GM12801 (cell line): ENCODE measurements around the gene DNMT3A.

ENCODE experiments used
- TF ChIP-seq, protein P1 (sequence below): IDR thresholded peaks from one replicate; pipeline ENCODE4 v1.5.1; 2011; ENCODE audit warnings: control low read depth; ENCODE audit not compliant: insufficient read length; ENCODE audit errors: extremely low read depth

The DNMT3A gene

DNA sequence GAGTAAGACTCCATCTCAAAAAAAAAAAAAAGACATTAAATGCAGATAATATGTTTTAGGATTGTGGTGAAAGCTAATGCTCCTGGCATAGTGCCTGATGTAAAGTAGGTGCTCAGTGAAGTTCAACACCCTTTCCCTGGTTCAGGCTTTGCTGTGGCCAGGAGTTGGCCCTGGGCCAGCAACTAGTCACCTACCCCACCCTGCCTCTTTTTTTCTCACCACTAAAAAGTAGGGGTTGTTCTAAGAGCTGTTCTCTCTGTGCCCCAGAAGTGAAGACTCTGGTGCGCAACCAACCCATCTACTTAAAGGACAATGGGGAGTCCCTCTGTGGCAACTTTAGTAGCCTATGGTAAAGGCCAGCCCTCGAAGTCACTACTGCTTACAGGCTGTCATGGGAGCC lies 75.9 kb downstream of the DNMT3A start:
- TF ChIP-seq, protein P1, sequence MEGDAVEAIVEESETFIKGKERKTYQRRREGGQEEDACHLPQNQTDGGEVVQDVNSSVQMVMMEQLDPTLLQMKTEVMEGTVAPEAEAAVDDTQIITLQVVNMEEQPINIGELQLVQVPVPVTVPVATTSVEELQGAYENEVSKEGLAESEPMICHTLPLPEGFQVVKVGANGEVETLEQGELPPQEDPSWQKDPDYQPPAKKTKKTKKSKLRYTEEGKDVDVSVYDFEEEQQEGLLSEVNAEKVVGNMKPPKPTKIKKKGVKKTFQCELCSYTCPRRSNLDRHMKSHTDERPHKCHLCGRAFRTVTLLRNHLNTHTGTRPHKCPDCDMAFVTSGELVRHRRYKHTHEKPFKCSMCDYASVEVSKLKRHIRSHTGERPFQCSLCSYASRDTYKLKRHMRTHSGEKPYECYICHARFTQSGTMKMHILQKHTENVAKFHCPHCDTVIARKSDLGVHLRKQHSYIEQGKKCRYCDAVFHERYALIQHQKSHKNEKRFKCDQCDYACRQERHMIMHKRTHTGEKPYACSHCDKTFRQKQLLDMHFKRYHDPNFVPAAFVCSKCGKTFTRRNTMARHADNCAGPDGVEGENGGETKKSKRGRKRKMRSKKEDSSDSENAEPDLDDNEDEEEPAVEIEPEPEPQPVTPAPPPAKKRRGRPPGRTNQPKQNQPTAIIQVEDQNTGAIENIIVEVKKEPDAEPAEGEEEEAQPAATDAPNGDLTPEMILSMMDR = no peak

DNA sequence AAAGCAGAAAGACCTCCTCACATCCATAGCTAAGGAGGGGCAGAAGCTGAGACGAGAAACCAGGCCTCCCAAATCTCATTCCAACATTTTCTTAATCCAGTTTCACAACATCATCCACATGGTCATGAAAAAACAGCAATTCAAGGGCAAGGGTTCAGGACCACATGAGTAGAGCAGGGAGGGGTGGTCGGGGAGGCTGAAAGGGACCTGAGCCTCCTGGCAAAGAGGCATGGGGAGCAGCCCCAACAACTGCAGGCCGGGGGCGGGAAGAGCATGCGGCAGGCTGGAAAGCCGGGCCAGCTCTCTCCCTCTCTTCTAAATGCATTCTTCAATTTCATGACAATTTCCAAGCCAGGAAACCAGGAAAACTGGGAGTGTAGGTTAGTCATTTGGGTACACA lies 76.7 kb downstream of the DNMT3A start:
- TF ChIP-seq, protein P1 = no peak

DNA sequence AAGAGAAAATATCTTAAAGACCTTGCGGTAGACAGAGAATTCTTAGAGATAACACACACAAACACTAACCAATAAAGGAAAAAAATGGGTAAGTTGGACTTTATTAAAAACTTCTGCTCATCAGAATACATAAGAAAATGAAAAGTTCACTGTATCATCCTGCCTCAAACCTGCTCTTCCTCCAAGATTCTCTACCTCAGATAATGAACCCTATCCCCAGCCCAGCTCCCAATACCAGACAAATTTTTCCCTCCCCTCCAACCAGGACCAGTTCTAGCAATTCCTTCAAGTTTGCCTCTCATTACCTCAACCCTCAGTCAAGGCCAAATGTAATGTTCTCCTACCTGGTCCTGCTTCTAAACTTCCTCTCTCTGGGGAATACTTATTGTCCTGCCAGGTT lies 79.4 kb downstream of the DNMT3A start:
- TF ChIP-seq, protein P1 = no peak

DNA sequence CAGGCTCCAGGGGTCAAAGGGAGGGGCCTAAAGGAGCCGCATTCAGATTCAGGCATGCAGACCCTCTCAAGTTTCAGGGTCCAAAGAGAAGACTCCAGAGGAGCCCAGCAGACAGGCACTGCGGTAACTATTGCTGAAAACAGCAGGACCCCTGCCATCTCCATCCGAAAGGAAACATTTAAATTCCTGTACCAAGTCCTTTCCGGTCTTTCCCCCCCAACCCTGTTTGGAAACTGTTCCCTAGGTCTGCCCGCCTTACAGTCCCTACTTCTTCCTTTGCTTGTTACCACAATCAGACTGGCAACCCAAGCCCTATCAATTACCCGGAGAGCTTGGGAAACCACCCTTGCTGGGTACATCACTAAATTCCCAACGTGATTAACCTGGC lies 82.0 kb downstream of the DNMT3A start:
- TF ChIP-seq, protein P1 = no peak

DNA sequence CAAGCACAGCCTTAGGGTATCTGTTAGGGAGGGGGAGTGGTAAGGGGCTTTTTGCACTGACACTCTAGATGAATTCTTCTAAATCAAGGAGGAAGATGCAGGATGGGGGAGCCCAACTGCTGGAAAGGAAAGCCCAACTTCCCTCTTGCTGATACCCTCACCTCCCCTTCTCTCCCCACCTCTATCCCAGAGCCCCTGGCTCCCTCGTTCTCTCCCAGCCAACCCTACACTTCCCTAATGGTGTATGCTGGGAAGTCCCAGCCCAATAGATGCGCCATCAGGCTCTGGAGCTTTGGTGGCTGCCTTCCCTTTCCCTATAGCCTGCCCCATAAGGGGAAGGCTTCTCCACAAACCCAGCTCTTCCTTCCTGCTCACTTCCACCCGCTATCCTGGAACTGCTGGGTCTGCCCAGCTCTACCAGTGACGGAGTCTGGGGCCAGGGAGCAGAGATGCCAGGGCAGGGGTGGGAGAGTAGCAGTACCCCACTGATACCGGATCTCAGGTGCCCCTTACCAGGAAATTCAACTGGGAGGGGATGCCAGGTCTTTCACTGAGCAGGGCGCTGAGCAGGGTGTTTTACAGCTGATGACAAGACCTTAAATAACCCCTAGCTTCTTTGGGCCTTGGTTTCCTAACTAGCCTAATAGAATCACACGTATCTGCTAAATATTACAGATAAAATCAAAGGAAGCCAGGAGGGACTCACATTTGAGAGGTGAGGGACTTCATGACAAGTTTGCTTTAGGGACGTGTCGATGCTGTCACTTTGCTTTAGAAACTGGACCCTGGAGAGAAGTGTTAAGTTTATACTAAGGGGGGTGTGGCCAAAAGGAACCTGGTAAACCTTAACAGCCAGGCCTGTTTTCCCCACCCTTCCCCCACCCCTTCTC lies 82.6 kb downstream of the DNMT3A start:
- TF ChIP-seq, protein P1 = no peak

DNA sequence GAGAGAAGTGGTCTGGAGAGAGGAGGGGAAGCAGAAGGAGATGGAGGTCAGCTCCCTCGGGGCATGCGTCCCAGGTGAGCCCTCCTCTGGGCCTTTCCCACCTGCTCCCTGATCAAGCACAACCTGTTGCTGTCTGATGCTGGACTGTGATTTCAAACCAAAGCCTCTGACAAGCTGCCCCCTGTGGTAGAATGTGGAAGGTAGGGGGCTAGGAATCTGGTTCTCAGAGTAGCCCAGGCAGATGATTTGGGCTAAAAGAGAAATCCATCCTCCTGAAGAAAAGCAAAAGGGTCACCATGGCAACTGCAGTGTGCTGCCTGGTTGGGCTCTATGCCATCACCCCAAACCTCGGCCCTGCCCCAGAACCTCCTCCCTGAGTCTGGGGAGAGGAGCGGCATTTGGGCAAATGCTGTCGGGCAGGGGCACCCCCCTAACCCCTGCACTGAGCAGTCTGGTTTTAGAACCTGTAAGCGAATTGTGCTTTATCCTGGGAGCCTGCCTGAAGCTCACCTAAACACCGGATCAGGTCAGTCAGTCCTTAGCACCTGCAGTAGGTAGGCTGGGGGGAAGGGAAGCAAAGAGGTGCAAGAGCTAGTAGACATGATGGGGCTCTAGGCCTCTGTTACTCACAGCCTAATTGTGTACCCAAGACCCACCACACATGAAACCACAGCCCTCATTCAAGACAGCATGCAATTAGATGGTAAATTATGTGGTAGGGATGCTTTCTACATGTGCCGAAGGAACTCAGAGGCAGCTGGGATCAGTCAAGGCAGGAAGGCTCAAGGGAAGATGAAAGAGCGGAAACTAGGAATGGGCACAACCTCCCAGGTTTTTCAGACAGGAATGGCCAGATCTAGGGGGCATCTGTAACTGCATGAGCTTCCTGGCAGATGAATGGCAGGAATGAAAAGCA lies 83.5 kb downstream of the DNMT3A start:
- TF ChIP-seq, protein P1 = no peak

DNA sequence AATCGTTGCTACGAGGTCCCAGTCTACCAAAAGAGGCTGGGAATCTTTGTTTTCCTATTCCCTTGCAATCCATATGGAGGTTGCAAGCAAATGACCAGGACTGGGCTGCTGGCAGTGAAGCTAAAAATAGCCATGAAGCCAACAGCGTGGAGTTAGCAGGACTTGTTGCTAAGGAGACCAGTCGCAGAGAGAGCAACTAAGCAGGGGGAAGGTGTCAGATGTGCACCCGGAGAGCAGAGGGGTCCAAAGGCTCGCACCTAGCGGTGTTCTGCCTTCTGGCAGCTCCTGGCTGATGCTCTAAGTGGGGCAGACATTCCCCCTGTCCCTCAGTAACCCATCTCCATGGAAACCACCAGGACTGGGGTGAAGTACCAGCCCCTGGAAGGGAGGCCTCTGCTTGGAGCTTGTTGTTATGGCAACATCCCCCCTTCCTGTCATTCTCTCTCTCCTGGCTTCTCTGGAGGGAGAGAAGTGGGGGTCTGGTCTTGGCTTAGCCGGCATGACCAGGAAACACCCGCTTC lies 84.6 kb downstream of the DNMT3A start:
- TF ChIP-seq, protein P1 = no peak
